Right lobe of liver (tissue), 6 donors: ENCODE results near the gene NFIB. TPM values are rescaled to one million over a fixed set of nuclear protein-coding genes. Genes with fewer than 3 reads are reported as not detected.
A peak's percentile ranks its signal among the peaks of the same experiment; 100 is the strongest.

Source experiments
- ATAC-seq, 4 donors: fragments of 200-7000 bp; cut with Tn5 transposase; one replicate each; pipeline ENCODE4 v1.9.1; 2020; ENCODE audit warnings: mild to moderate bottlenecking in 4 of 4, moderate library complexity in 4 of 4
- DNase-seq, 3 donors: peaks; one replicate each; pipeline ENCODE4 v3.0.0-alpha.2; 2020
- H3K27ac ChIP-seq, 3 donors: fragments of 200-600 bp; one replicate each; pipeline ENCODE4 v1.8.0; 2022
- H3K27me3 ChIP-seq, 2 donors: fragments of 200-600 bp; one replicate each; pipeline ENCODE4 v1.8.0; 2022
- H3K36me3 ChIP-seq, 4 donors: fragments of 200-600 bp; sonication (generic) in 1 of 4; one replicate each; pipeline versions ENCODE4 v1.5.1 to v1.8.0; 2017 to 2022; ENCODE audit warnings: control low read depth in 1 of 4
- H3K4me1 ChIP-seq, 4 donors: fragments of 200-600 bp; sonication (generic) in 1 of 4; one replicate each; pipeline versions ENCODE4 v1.5.1 to v1.8.0; 2017 to 2022; ENCODE audit warnings: control low read depth in 1 of 4
- H3K4me3 ChIP-seq, 3 donors: fragments of 200-600 bp; one replicate each; pipeline ENCODE4 v1.8.0; 2022
- H3K9me3 ChIP-seq, 4 donors: fragments of 200-600 bp; sonication (generic) in 1 of 4; one replicate each; pipeline versions ENCODE4 v1.5.1 to v1.8.0; 2017 to 2022; ENCODE audit warnings: control low read depth in 1 of 4
- POLR2A ChIP-seq: fragments of 450-650 bp; IDR thresholded peaks from one replicate; pipeline ENCODE4 v1.6.1; 2017; ENCODE audit warnings: antibody characterized with exemption, mild to moderate bottlenecking
- WGBS: methylation state at CpG from one replicate; pipeline ENCODE4 v1.1.6; 2018; ENCODE audit warnings: low coverage, low lambda C conversion rate; ENCODE audit not compliant: insufficient coverage; ENCODE audit errors: missing lambda C conversion rate; 5-methylcytosine and 5-hydroxymethylcytosine counted together
- intact Hi-C, 2 donors: fragments of 100-400 bp; cut with DNase I; formaldehyde crosslinking; loops; one replicate each; pipeline versions ENCODE4 v1.11.2 to v1.14.1; 2022
- total RNA-seq, 6 experiments: library from RNA; depleted of rRNA in 2 of 6; stranded (reverse); fragments of >200 nt in 2 of 6; fragmentation: NEBNext Ultra II Directional in 3 of 6; extraction: Animal tissue kit (Norgen Biotek cat#: 25700) in 3 of 6; gene quantifications; one replicate each; pipeline versions ENCODE4 v1.1.0 to v1.2.4, GENCODE V29; 2016 to 2023
- TF ChIP-seq, protein P1 (sequence below), 4 donors: fragments of 200-600 bp in 3 of 4; fragments of 450-650 bp in 1 of 4; IDR thresholded peaks; one replicate each; pipeline versions ENCODE4 v1.5.1 to v1.8.0; 2016 to 2022; ENCODE audit warnings: antibody characterized with exemption in 4 of 4, mild to moderate bottlenecking in 2 of 4
- donor health status: DM: no; HTN: yes; CAD: no.
- donor health status: DM: no; HTN: no; CAD: no.
- donor health status: DM: no; HTN: no; CAD: no.
- donor health status: DM: no; HTN: yes; CAD: no.
- donor health status: DM: no; HTN: yes; CAD: no.

Gene NFIB
- total RNA-seq, 6 experiments from 2014 or later: 23.0 to 45.3 (median 39.6) TPM

DNA sequence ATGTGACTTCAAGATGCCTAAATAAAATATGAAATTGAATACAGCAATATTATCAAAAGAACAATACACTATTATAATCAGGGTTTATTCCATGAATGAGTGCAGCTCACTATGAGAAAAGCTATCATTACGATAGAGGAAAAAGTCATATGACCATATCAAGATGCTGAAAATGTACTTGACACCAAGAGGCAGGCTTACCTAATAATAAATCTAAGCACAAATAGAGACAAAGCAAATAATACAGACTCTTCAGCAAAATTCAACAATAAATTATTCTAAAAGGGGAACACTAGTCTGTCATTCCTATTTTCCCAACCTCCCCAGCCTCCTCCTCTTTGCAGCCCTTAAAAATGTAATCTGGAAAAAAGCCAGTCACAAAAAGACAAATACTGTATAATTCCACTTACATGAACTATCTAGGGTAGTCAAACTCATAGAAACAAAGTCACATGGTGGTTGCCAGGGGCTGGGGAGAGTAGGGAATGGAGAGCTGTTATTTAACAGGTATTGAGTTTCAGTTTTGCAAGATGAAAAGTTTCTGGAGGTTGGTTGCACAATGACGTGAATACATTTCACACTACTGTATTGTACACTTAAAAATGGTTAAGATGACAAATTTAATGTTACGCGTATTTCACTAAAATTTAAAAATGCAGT, 148.4 kb downstream of the NFIB start:
- ATAC-seq: peak in 2 of 4 donors; percentile 14 to 46
- WGBS: 64% methylated on average over 4 of the region's 4 CpGs
- Histone ChIP-seq H3K4me3 (no peak overlapping the region), H3K36me3 (no peaks in the 10 kb centered on the region), H3K9me3 (no peaks in the 10 kb centered on the region), H3K4me1 (peaks cover 0 to 6% (median 0%) of the 10 kb centered on the region in 4 donors), H3K27me3 (no peaks in the 10 kb centered on the region), H3K27ac (no peak overlapping the region)
- TF ChIP-seq, protein P1, sequence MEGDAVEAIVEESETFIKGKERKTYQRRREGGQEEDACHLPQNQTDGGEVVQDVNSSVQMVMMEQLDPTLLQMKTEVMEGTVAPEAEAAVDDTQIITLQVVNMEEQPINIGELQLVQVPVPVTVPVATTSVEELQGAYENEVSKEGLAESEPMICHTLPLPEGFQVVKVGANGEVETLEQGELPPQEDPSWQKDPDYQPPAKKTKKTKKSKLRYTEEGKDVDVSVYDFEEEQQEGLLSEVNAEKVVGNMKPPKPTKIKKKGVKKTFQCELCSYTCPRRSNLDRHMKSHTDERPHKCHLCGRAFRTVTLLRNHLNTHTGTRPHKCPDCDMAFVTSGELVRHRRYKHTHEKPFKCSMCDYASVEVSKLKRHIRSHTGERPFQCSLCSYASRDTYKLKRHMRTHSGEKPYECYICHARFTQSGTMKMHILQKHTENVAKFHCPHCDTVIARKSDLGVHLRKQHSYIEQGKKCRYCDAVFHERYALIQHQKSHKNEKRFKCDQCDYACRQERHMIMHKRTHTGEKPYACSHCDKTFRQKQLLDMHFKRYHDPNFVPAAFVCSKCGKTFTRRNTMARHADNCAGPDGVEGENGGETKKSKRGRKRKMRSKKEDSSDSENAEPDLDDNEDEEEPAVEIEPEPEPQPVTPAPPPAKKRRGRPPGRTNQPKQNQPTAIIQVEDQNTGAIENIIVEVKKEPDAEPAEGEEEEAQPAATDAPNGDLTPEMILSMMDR (IDR thresholded peaks at IDR 0.05): no peak
- TF ChIP-seq POLR2A: no peak
- DNase-seq: no peak
- intact Hi-C loops: no loop called here

DNA sequence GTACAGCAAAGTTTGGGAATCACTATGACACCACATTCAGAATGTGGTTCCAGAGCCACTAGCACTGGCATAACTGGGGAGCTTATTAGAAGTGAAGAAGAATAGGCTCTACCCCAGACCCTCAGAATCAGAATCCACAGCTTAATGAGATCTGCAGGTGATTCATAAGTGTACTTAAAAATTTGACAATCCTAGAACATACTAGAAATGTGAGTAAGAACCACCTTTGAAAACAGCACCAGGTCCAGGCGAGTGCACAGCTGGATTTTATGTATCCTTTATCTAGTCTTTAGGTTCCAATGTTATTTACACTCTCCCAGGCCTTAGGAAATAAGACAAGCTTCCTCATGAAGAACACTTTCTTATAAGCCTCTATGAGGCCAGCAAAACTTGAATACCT, 149.0 kb downstream of the NFIB start:
- Histone ChIP-seq H3K36me3 (no peaks in the 10 kb centered on the region), H3K9me3 (no peaks in the 10 kb centered on the region), H3K4me1 (peaks cover 0 to 6% (median 0%) of the 10 kb centered on the region in 4 donors), H3K4me3 (no peak overlapping the region), H3K27me3 (no peaks in the 10 kb centered on the region), H3K27ac (no peak overlapping the region)
- DNase-seq (no peak), ATAC-seq (no peak)
- 82% methylated on average over 1 of the region's 1 CpG for WGBS
- intact Hi-C loops: no loop called here
- TF ChIP-seq POLR2A: no peak
- TF ChIP-seq, protein P1 (IDR thresholded peaks at IDR 0.05): no peak

DNA sequence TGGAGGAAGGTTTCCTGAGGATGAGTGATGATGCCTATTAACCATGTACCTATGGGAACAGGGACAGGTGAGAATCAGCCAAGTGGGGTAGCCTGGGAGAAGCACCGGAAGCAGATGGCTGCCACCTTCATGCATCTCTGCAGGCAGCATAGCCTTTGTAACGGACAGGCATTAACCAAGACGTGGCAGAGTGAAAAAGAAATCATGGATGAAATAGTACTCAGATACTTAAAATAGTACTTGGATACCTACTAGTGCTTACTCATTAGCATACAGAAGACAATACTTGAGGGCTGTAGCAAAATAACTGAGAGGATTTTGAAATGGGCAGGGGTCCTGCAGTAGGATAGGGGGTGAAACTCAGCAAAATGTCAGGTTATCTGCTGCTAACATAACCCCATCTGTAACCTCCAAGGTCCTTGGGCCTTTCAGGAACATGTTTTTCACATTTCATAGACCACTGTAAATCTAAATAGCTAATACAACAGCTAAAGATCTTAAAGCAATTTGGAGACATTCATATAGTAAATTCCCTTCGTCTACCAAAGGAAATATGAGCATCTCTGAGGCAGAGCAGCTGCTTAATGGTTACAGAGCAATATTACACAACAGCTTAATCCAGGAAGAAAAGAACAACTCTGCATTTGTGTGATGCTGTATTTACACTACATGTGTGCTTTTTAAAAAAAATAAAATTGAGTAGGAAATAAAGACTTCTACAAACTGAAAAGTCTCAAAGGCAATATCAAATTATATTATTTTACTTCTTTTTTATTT, 154.3 kb downstream of the NFIB start:
- no peaks in the 10 kb centered on the region for H3K9me3 ChIP-seq
- 87% methylated on average over 4 of the region's 4 CpGs for WGBS
- peaks cover 0 to 6% (median 0%) of the 10 kb centered on the region in 4 donors for H3K4me1 ChIP-seq
- H3K27me3 ChIP-seq: no peaks in the 10 kb centered on the region
- H3K27ac ChIP-seq: no peak overlapping the region
- DNase-seq (no peak), ATAC-seq (no peak)
- no peaks in the 10 kb centered on the region for H3K36me3 ChIP-seq
- TF ChIP-seq, protein P1 (IDR thresholded peaks at IDR 0.05): no peak
- TF ChIP-seq POLR2A: no peak
- intact Hi-C loops: no loop called here
- H3K4me3 ChIP-seq: no peak overlapping the region

DNA sequence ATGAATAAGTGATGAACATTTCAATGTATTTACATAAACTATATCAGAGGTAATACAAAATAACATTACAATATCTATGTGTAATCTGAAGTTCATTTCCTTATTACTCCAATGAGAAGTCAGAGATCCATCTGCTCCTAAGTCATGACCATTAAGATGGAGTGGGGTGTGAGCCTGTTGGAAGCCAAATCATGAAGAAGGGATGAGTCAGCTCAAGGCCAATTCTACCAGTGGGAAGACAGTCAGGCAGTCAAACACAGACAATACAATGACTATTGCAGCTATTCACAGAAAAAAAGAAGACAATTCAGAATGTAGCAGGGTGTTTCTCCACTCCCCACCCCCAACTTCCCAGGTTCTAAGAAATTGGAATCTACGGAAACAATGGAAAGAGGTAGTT, 155.0 kb downstream of the NFIB start:
- TF ChIP-seq, protein P1 (IDR thresholded peaks at IDR 0.05): no peak
- TF ChIP-seq POLR2A: no peak

More for the DNA sequence above, 155.0 kb downstream of the NFIB start:
- H3K36me3 ChIP-seq: no peaks in the 10 kb centered on the region
- intact Hi-C loops: no loop called here
- H3K4me1 ChIP-seq: peaks cover 0 to under 1% (median 0%) of the 10 kb centered on the region in 4 donors
- no peak for DNase-seq
- no peaks in the 10 kb centered on the region for H3K9me3 ChIP-seq
- ATAC-seq: no peak
- H3K4me3 ChIP-seq: no peak overlapping the region
- WGBS: 88% methylated on average over 1 of the region's 1 CpG
- H3K27me3 ChIP-seq: no peaks in the 10 kb centered on the region
- H3K27ac ChIP-seq: no peak overlapping the region
